CD14-positive monocyte (primary cell): Measurements from ENCODE around the gene KASH5. TPM values are rescaled to one million over a fixed set of nuclear protein-coding genes. Genes with fewer than 3 reads are reported as not detected.
A peak's percentile ranks its signal among the peaks of the same experiment; 100 is the strongest.

Source experiments
- DNase-seq, 3 donors: peaks; one replicate each; pipeline ENCODE4 v3.0.0-alpha.2; 2011 to 2022
- H2AFZ ChIP-seq: 2 replicates; pipeline ENCODE4 v1.6.0; 2012; ENCODE audit warnings: mild to moderate bottlenecking, low read depth, low read length, inconsistent platforms; ENCODE audit not compliant: insufficient read depth, poor library complexity, severe bottlenecking
- H3K27ac ChIP-seq, 2 donors: 1 replicate in 1 of 2; 2 replicates in 1 of 2; pipeline ENCODE4 v1.5.1; 2012 to 2013; ENCODE audit warnings: low read length in 2 of 2, control low read depth in 1 of 2, inconsistent platforms in 1 of 2, low read depth in 1 of 2, mild to moderate bottlenecking in 1 of 2
- H3K27me3 ChIP-seq, 2 donors: one replicate each; pipeline versions ENCODE4 v1.6.0 to v1.6.1; 2011 to 2013; ENCODE audit warnings: low read length in 2 of 2; ENCODE audit not compliant: control insufficient read depth in 2 of 2, insufficient read depth in 2 of 2
- H3K36me3 ChIP-seq, 2 donors: replicated peaks in 1 of 2; 1 replicate in 1 of 2; 2 replicates in 1 of 2; pipeline versions ENCODE4 v1.5.1 to v1.6.1; 2012 to 2013; ENCODE audit warnings: low read length in 2 of 2, control low read depth in 1 of 2, inconsistent platforms in 1 of 2, mild to moderate bottlenecking in 1 of 2; ENCODE audit not compliant: insufficient read depth in 2 of 2, control insufficient read depth in 1 of 2
- H3K4me1 ChIP-seq, 2 donors: 1 replicate in 1 of 2; 2 replicates in 1 of 2; pipeline versions ENCODE4 v1.5.1 to v1.6.1; 2012 to 2013; ENCODE audit warnings: low read length in 2 of 2, control low read depth in 1 of 2, inconsistent platforms in 1 of 2, mild to moderate bottlenecking in 1 of 2, moderate library complexity in 1 of 2; ENCODE audit not compliant: insufficient read depth in 2 of 2, control insufficient read depth in 1 of 2
- H3K4me2 ChIP-seq: replicated peaks from 2 replicates; pipeline ENCODE3; 2012; ENCODE audit warnings: low read length, moderate library complexity, mild to moderate bottlenecking; ENCODE audit not compliant: poor library complexity, severe bottlenecking; ENCODE audit errors: extremely low read depth
- H3K4me3 ChIP-seq, 3 experiments: fragments of 200-600 bp in 1 of 3; sonication (generic) in 1 of 3; replicated peaks in 1 of 3; 1 replicate in 2 of 3; 2 replicates in 1 of 3; pipeline ENCODE4 v1.5.1; 2011 to 2013; ENCODE audit warnings: low read length in 3 of 3, mild to moderate bottlenecking in 3 of 3, control low read depth in 2 of 3, low read depth in 2 of 3, inconsistent platforms in 1 of 3, moderate library complexity in 1 of 3
- H3K79me2 ChIP-seq: 2 replicates; pipeline ENCODE4 v1.6.0; 2012; ENCODE audit warnings: mild to moderate bottlenecking, control low read depth, inconsistent platforms, low read length, moderate library complexity; ENCODE audit not compliant: insufficient read depth
- H3K9ac ChIP-seq: 2 replicates; pipeline ENCODE4 v1.6.0; 2017; ENCODE audit warnings: low read length, mild to moderate bottlenecking; ENCODE audit not compliant: insufficient read depth, poor library complexity, severe bottlenecking
- H3K9me3 ChIP-seq, 2 donors: replicated peaks in 1 of 2; 1 replicate in 1 of 2; 2 replicates in 1 of 2; pipeline versions ENCODE4 v1.5.1 to v1.6.1; 2012 to 2013; ENCODE audit warnings: low read length in 2 of 2, control low read depth in 1 of 2; ENCODE audit not compliant: control insufficient read depth in 1 of 2, insufficient read depth in 1 of 2
- H4K20me1 ChIP-seq: 2 replicates; pipeline ENCODE4 v1.6.0; 2012; ENCODE audit warnings: mild to moderate bottlenecking, low read length, control low read depth, moderate library complexity; ENCODE audit not compliant: insufficient read depth
- H3K27ac Mint-ChIP-seq, 7 donors: one replicate each; pipeline ENCODE4 v1.8.0; 2020; ENCODE audit warnings: mild to moderate bottlenecking in 7 of 7, mixed read lengths in 7 of 7, moderate library complexity in 6 of 7, inconsistent platforms in 2 of 7
- H3K27me3 Mint-ChIP-seq, 3 donors: one replicate each; pipeline ENCODE4 v1.8.0; 2021 to 2022; ENCODE audit warnings: low read depth in 3 of 3, mild to moderate bottlenecking in 3 of 3, mixed read lengths in 3 of 3, moderate library complexity in 3 of 3, inconsistent platforms in 1 of 3
- H3K36me3 Mint-ChIP-seq, 2 donors: one replicate each; pipeline ENCODE4 v1.8.0; 2020; ENCODE audit warnings: mixed read lengths in 2 of 2, inconsistent platforms in 1 of 2, mild to moderate bottlenecking in 1 of 2
- H3K4me1 Mint-ChIP-seq: one replicate; pipeline ENCODE4 v1.8.0; 2020; ENCODE audit warnings: mild to moderate bottlenecking, mixed read lengths
- H3K4me3 Mint-ChIP-seq, 2 donors: one replicate each; pipeline ENCODE4 v1.8.0; 2020; ENCODE audit warnings: mild to moderate bottlenecking in 2 of 2, mixed read lengths in 2 of 2, moderate library complexity in 1 of 2
- H3K9me3 Mint-ChIP-seq, 7 donors: one replicate each; pipeline ENCODE4 v1.8.0; 2020 to 2022; ENCODE audit warnings: mixed read lengths in 7 of 7, mild to moderate bottlenecking in 6 of 7, moderate library complexity in 6 of 7, inconsistent platforms in 2 of 7
- WGBS: methylation state at CpG from one replicate; pipeline ENCODE4 v1.1.5; 2013; ENCODE audit warnings: missing lambda C conversion rate; ENCODE audit not compliant: insufficient coverage; 5-methylcytosine and 5-hydroxymethylcytosine counted together
- intact Hi-C, 2 donors: fragments of 100-400 bp; cut with micrococcal nuclease; formaldehyde crosslinking; loops; one replicate each; pipeline versions ENCODE4 v1.15.0 to v1.15.1; 2023
- polyA plus RNA-seq, 3 donors: library from polyadenylated mRNA; depleted of rRNA in 1 of 3; unstranded in 2 of 3; stranded (reverse) in 1 of 3; fragments of 300-500 nt in 2 of 3; fragments of >200 nt in 1 of 3; fragmentation: Illumina TruSeq in 2 of 3; gene quantifications; 1 replicate in 2 of 3; 2 replicates in 1 of 3; pipeline ENCODE4 v1.2.3, GENCODE V29; 2012 to 2021
- TF ChIP-seq, protein P1 (sequence below): fragments of 200-600 bp; IDR thresholded peaks from one replicate; pipeline ENCODE4 v1.8.0; 2022; ENCODE audit warnings: antibody characterized with exemption, mild to moderate bottlenecking

The KASH5 gene
- polyA plus RNA-seq, 3 donors = not detected

DNA sequence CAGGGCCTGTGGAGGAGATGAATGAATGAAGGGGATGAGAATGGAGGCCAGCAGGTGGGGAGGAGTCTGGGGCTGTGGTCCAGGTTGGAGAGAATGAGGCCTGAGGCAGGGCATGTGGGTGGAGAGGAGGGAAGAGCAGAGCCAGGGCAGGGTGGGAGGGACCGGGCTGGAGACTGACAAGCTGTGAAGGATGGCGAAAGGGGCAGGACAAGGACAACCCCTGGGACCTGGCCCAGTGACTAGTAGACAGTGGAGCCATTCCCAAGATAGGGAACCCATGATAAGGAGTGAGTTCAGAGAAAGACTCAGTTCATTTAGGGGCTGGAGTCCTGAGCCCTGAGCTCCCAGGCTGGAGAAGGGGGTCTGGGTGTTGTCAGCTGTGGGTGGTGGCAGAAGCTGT is 32.2 kb downstream of the KASH5 start:
- 96% methylated on average over 2 of the region's 2 CpGs for WGBS
- Mint-ChIP-seq H3K27me3 (peaks cover 65 to 73% (median 69%) of the 10 kb centered on the region in 3 donors), H3K36me3 (peaks cover 0 to 20% of the 10 kb centered on the region in 2 donors), H3K4me3 (peak overlapping the region in 1 of 2 donors; percentile 90), H3K27ac (no peak overlapping the region), H3K4me1 (peaks cover 35% of the 10 kb centered on the region), H3K9me3 (peaks cover 0 to 17% (median 10%) of the 10 kb centered on the region in 7 donors)
- H3K36me3 ChIP-seq = no peaks in the 10 kb centered on the region
- H3K27me3 ChIP-seq = peaks cover 49 to 60% of the 10 kb centered on the region in 2 donors
- no peaks in the 10 kb centered on the region for H4K20me1 ChIP-seq
- no peaks in the 10 kb centered on the region for H3K79me2 ChIP-seq
- no peak overlapping the region for H2AFZ ChIP-seq
- DNase-seq = no peak
- TF ChIP-seq, protein P1, sequence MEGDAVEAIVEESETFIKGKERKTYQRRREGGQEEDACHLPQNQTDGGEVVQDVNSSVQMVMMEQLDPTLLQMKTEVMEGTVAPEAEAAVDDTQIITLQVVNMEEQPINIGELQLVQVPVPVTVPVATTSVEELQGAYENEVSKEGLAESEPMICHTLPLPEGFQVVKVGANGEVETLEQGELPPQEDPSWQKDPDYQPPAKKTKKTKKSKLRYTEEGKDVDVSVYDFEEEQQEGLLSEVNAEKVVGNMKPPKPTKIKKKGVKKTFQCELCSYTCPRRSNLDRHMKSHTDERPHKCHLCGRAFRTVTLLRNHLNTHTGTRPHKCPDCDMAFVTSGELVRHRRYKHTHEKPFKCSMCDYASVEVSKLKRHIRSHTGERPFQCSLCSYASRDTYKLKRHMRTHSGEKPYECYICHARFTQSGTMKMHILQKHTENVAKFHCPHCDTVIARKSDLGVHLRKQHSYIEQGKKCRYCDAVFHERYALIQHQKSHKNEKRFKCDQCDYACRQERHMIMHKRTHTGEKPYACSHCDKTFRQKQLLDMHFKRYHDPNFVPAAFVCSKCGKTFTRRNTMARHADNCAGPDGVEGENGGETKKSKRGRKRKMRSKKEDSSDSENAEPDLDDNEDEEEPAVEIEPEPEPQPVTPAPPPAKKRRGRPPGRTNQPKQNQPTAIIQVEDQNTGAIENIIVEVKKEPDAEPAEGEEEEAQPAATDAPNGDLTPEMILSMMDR = no peak
- intact Hi-C loops = loop anchor here in 1 of 2 donors (10.0 kb wide), 1 partner anchor 45 kb away; no protein-coding TSS in a partner anchor
- H3K27ac ChIP-seq = no peak overlapping the region
- H3K9ac ChIP-seq = no peak overlapping the region
- peaks cover 13 to 21% of the 10 kb centered on the region in 2 donors for H3K4me1 ChIP-seq
- H3K9me3 ChIP-seq = peaks cover 0 to 20% of the 10 kb centered on the region in 2 donors
- H3K4me2 ChIP-seq = no peak overlapping the region
- no peak overlapping the region for H3K4me3 ChIP-seq

DNA sequence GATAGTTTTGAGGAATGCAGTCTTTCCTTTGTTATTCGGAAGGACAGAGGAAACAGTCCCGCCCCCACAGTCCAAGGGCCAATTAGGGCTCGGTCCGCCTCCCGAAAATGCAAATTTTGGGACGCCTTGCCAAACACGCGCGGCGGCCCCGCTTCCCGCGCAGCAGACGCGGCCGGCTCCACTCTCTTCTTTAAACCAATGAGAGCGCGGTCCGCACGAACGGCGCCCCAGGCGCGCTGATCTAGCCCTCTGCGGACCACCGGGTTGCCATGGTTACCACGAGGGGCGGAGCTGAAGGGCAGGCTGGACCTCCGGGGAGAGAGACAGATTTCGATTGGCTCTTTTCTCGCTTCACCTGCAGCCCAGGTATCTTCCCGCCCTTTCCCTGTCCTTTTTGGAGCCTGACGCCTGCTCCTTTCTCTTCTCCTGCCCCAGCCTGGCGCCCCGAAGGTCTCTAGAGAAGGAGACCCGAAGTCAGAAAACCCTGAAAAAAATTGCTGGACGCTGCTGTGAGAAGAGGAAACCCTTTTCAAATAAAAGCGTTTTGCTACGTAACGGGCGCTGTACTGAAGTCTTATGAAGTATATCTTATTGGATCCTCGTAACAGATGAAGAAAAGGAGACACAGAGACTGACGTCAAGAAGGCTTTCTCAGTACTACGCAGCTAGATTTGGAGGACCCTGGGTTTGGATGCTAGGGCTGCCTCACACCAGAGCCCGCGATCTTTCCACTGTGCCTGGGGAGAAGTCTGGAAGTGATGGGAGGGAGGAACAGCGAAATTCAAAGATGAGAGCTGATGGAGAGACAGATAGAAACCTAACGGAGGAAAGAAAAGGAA is 33.2 kb downstream of the KASH5 start:
- H4K20me1 ChIP-seq = no peaks in the 10 kb centered on the region
- no peak overlapping the region for H2AFZ ChIP-seq
- H3K9me3 Mint-ChIP-seq = peaks cover 0 to 21% (median 11%) of the 10 kb centered on the region in 7 donors
- peak; percentile 33 to 51 (median 49) for DNase-seq
- peaks cover 13 to 21% of the 10 kb centered on the region in 2 donors for H3K4me1 ChIP-seq
- peaks cover 0 to 20% of the 10 kb centered on the region in 2 donors for H3K36me3 Mint-ChIP-seq
- peak overlapping the region in 1 of 7 donors; percentile 28 for H3K27ac Mint-ChIP-seq
- no peak overlapping the region for H3K4me3 ChIP-seq
- H3K27me3 Mint-ChIP-seq = peaks cover 71 to 83% (median 79%) of the 10 kb centered on the region in 3 donors
- H3K79me2 ChIP-seq = no peaks in the 10 kb centered on the region
- H3K27me3 ChIP-seq = peaks cover 59 to 70% of the 10 kb centered on the region in 2 donors
- peaks cover 37% of the 10 kb centered on the region for H3K4me1 Mint-ChIP-seq
- peak overlapping the region in 1 of 2 donors; percentile 90 for H3K4me3 Mint-ChIP-seq
- TF ChIP-seq, protein P1 = no peak
- H3K9ac ChIP-seq = no peak overlapping the region
- H3K27ac ChIP-seq = no peak overlapping the region
- 9% methylated on average over 44 of the region's 48 CpGs for WGBS
- peaks cover 0 to 29% of the 10 kb centered on the region in 2 donors for H3K9me3 ChIP-seq
- intact Hi-C loops = loop anchor here in 1 of 2 donors (10.0 kb wide), 1 partner anchor 46 kb away; no protein-coding TSS in a partner anchor
- no peaks in the 10 kb centered on the region for H3K36me3 ChIP-seq
- no peak overlapping the region for H3K4me2 ChIP-seq
